NOMO-1 treated with DMSO at 0.1 percent for 48 hours (cell line): Measurements from ENCODE around the gene FAM3C.
A peak's percentile ranks its signal among the peaks of the same experiment; 100 is the strongest.
"Not testable (repeated sequence)": the region's sequence is repeated elsewhere in the genome, so short reads cannot be mapped to it uniquely, and the experiment has no call there.

Experiments used
- DNase-seq: peaks from one replicate; lab custom pipeline; 2025; ENCODE audit not compliant: unreplicated experiment; lab: John Stamatoyannopoulos, UW

The FAM3C gene, protein sequence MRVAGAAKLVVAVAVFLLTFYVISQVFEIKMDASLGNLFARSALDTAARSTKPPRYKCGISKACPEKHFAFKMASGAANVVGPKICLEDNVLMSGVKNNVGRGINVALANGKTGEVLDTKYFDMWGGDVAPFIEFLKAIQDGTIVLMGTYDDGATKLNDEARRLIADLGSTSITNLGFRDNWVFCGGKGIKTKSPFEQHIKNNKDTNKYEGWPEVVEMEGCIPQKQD

GRCh38 chr7:121395961-121396757, at the start of gene FAM3C:
TSS of gene FAM3C (minus strand) at chr7:121396308. CDS start at chr7:121382969, 13,339 bp downstream.
- DNase-seq: peak; percentile 63

DNA sequence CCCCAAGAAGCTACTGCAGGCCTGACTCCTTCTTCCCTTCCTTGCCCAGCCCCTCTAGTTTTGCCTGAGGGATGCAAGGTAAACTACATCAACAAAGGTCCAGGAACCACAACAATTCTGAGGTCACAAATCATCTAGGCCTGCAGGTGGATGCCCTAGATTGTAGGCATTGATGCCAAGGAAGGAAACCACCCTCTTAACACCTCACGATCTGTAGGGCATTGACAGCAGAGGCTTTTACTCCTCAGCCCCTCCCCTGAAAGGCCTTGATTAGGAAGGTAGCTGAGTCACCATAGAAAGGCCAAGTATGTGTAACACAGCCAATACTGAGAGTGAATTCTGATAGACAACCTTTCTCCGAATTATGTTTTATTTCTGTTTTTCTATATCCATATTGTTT, 46.7 kb upstream of the FAM3C start:
- no peak for DNase-seq

- no peak for DNase-seq
Observed at GRCh38 chr7:121440857-121441503, 44.9 kb upstream of the FAM3C start.

DNA sequence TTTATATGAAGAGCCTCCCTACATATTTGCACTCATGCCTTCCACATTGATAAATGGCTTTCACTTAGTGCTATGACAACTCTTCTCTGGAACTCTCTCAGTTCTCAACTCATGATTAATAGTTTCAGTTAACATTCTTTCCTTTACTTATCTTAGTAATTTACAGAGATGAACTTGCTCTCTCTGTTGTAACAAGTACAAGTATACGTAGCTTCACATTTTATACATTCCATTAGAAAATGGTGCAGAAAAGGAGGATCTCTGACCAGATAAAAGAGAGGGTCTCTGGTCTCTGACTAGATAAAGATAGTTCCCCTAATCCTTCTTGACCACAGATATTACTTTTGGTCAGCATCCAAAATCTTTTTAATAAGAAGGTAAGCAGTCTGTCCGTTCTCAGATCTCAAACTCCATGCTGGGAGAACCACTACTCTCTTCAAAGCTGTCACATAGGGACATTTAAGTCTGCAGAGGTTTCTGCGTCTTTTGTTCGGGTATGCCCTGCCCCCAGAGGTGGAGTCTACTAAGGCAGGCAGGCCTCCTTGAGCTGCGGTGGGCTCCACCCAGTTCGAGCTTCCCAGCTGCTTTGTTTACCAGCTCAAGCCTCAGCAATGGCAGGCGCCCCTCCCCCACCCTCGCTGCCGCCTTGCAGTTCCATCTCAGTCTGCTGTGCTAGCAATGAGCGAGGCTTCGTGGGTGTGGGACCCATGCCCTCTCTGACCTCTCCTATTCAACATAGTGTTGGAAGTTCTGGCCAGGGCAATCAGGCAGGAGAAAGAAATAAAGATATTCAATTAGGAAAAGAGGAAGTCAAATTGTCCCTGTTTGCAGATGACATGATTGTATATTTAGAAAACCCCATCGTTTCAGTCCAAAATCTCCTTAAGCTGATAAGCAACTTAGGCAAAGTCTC, 42.2 kb upstream of the FAM3C start:
- DNase-seq: peak; percentile 19

- no peak for DNase-seq
Observed at GRCh38 chr7:121437470-121437869, 41.4 kb upstream of the FAM3C start.

GRCh38 chr7:121436688-121437087, 40.6 kb upstream of the FAM3C start:
- DNase-seq: no peak

- DNase-seq: no peak
Observed at GRCh38 chr7:121436136-121436535, 40.0 kb upstream of the FAM3C start.

DNA sequence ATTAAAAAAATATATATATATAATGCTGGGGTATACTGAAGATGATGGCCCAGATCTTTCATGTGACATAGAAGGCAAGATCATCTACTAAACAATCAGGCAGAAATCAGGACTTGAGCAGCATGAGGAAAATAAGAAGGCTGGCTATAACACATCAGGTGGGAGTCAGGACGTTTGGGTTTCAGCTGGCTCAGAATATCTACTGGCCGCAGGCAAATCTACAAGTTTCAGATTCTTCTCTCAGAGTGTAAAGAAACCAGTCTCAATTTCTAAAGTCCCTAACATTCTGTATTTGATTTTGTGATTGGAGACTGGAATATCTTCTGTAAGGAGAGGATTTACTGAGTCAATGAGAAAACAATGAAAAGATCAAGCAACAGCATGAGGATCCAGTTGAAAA, 37.7 kb upstream of the FAM3C start:
- no peak for DNase-seq

- DNase-seq: not testable (repeated sequence)
Observed at GRCh38 chr7:121432486-121432885, 36.4 kb upstream of the FAM3C start.

- DNase-seq: no peak
Observed at GRCh38 chr7:121431996-121432395, 35.9 kb upstream of the FAM3C start.

GRCh38 chr7:121431389-121431995, 35.4 kb upstream of the FAM3C start:
- DNase-seq: no peak

DNA sequence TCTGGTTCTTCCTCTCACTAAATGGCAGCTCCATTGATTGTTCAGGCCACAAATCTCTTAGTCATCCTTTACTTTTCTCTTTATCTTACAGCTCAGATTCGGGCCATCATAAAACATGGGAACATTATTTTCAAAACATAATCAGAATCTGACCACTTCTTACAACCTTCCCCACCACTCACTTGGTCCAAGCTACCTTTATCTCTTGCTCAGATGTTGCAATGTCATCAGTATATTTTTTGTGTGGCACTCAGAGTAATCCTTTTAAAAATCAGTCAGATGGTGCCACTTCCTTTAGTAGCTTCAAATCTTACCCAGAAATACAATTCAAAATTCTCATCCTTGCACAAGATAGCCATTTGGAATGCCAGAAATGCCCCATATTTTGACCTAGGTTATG, 34.5 kb upstream of the FAM3C start:
- no peak for DNase-seq

- no peak for DNase-seq
Observed at GRCh38 chr7:121429798-121430197, 33.7 kb upstream of the FAM3C start.

- DNase-seq: no peak
Observed at GRCh38 chr7:121428855-121429489, 32.9 kb upstream of the FAM3C start.

GRCh38 chr7:121421743-121422142, 25.6 kb upstream of the FAM3C start:
- DNase-seq: not testable (repeated sequence)

- no peak for DNase-seq
Observed at GRCh38 chr7:121420976-121421375, 24.9 kb upstream of the FAM3C start.

DNA sequence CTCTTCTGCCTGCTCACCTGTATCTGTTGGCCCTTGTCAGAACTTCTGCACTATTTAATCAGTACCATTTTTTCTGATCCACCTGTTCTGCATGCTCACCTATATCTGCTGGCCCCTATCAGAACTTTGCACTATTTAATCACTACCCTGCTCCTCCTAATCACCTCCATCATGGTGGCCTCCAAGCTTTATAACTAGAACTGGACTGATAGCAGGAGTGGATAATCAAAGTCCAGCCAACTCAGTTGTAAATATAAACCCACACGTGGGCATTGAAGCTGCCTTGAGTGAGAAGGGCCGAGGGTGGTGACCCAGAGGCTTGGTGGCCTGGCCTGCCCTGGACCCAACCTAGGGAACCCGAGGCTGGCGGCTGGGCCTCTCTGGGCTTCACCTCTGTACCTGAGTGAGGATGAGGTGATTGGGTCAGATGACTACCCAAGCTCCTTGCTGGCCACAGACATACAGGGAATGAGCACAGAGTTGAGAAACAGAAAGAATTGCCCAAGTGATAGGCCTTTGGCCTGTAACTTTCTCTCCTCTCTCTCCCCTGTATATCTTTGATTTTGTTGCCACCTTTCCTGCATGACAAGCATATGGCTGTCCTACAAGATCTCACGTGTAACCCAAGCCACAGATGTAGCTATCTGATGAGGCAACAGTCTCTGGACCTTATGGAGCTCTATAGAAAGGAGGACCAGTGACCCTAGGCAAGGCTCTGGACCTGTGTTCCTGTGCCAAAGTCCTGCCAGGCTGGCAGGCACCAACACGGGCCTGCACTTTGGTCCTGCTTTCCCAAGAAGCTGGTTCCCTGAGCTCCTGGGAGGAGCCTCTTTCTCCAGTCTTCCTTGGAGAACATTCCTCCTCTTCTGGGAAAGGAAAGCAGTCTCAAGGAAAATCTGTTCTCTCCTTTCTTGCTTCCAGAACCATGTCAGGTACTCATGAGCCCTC, 23.4 kb upstream of the FAM3C start:
- DNase-seq: no peak

DNA sequence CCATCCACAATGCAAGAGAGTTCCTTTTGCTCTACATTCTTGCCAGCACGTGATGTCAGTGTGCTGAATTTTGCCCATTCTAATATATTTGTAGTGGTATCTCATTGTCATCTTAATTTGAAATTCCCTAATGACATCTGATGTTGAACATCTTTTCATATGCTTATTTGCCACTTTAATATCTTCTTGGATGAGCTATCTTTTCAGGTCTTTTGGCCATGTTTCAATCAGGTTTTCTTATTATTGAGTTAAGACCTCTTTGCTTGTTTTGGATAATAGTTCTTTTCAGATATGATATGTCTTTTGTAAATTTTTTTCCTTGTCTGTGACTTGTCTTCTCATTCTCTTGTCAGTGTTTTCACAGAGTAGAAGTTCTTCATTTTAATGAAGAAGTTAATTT, 20.4 kb upstream of the FAM3C start:
- no peak for DNase-seq

- no peak for DNase-seq
Observed at GRCh38 chr7:121414436-121414835, 18.3 kb upstream of the FAM3C start.
